Large intestine (tissue), 3 donors: ENCODE data around the gene TGFBR2. TPM values are rescaled to one million over a fixed set of nuclear protein-coding genes. Genes with fewer than 3 reads are reported as not detected.
"Not testable (repeated sequence)": the region's sequence is repeated elsewhere in the genome, so short reads cannot be mapped to it uniquely, and the experiment has no call there.

Experiments used
- DNase-seq, 2 donors: peaks; one replicate each; pipeline versions ENCODE4 v3.0.0 to v3.0.0-alpha.2; 2013
- H3K27ac ChIP-seq: one replicate; pipeline ENCODE4 v1.5.1; 2013; ENCODE audit warnings: low read length
- H3K27me3 ChIP-seq: 2 replicates; pipeline ENCODE4 v1.6.1; 2013; ENCODE audit warnings: low read length; ENCODE audit not compliant: control insufficient read depth, insufficient read depth
- H3K36me3 ChIP-seq: 2 replicates; pipeline ENCODE4 v1.6.1; 2013; ENCODE audit warnings: low read length; ENCODE audit not compliant: control insufficient read depth, insufficient read depth
- H3K4me1 ChIP-seq: one replicate; pipeline ENCODE4 v1.6.1; 2013; ENCODE audit warnings: low read length; ENCODE audit not compliant: control insufficient read depth, insufficient read depth
- H3K4me3 ChIP-seq: one replicate; pipeline ENCODE4 v1.5.1; 2013; ENCODE audit warnings: low read length
- H3K9me3 ChIP-seq: one replicate; pipeline ENCODE4 v1.6.1; 2013; ENCODE audit warnings: mild to moderate bottlenecking, low read depth, low read length, moderate library complexity; ENCODE audit not compliant: control insufficient read depth
- WGBS: methylation state at CpG from one replicate; pipeline ENCODE4 v1.1.5; 2013; ENCODE audit warnings: low lambda C conversion rate; ENCODE audit not compliant: insufficient coverage; 5-methylcytosine and 5-hydroxymethylcytosine counted together
- polyA plus RNA-seq: library from polyadenylated mRNA; unstranded; fragments of 120-200 nt; gene quantifications from one replicate; pipeline ENCODE4 v1.2.1, GENCODE V29; 2013

Gene TGFBR2
- polyA plus RNA-seq, 1 donor, result 62.9 TPM

DNA sequence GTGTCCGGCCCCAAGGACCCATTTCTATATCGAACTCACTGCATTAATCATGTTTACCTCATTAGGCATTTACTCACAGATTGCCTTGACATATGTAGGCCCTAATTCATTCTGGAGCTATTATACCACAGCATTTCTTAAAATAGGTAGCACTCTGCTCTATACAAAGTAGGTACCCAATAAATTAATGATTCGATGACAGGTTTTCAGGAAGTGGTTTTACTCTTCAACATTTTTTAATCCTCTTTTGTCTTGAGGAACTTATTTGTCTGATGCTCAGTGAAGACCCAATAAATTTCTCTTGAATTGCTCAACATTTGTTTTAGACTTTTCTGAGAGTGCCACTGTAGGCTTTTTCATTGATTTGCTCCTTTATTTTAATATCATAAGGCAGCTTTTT lies 12.1 kb downstream of the TGFBR2 start:
- H3K27me3 ChIP-seq, result no peaks in the 10 kb centered on the region
- no peak for DNase-seq
- H3K27ac ChIP-seq, result no peak overlapping the region
- H3K4me3 ChIP-seq, result no peak overlapping the region
- no CpG with 5 or more reads among the region's 3 CpGs for WGBS
- H3K9me3 ChIP-seq, result no peaks in the 10 kb centered on the region
- H3K36me3 ChIP-seq, result peaks cover 3% of the 10 kb centered on the region
- peaks cover 4% of the 10 kb centered on the region for H3K4me1 ChIP-seq

DNA sequence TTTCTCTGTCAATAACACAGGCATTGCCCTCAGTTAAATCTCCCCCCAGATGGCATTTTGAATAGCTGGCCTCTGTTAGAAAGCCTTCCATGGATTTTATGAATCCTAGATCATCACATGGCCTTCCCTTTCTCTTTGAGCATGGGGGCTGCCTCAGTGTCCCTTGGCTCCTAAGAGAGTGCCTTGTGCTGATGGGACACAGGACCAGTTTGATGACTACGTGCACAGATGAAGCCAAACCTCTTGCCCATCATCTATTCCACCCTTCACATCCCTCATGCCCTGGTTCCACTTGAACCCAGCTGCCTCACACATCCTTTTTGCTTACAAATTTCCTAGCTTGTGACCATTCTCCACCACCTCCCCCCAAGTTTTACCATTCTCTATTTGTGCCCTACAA lies 12.9 kb downstream of the TGFBR2 start:
- H3K9me3 ChIP-seq, result no peaks in the 10 kb centered on the region
- no peak for DNase-seq
- no peak overlapping the region for H3K4me3 ChIP-seq
- no CpG with 5 or more reads among the region's 1 CpG for WGBS
- peaks cover 3% of the 10 kb centered on the region for H3K36me3 ChIP-seq
- no peak overlapping the region for H3K27ac ChIP-seq
- peaks cover 4% of the 10 kb centered on the region for H3K4me1 ChIP-seq
- H3K27me3 ChIP-seq, result no peaks in the 10 kb centered on the region

DNA sequence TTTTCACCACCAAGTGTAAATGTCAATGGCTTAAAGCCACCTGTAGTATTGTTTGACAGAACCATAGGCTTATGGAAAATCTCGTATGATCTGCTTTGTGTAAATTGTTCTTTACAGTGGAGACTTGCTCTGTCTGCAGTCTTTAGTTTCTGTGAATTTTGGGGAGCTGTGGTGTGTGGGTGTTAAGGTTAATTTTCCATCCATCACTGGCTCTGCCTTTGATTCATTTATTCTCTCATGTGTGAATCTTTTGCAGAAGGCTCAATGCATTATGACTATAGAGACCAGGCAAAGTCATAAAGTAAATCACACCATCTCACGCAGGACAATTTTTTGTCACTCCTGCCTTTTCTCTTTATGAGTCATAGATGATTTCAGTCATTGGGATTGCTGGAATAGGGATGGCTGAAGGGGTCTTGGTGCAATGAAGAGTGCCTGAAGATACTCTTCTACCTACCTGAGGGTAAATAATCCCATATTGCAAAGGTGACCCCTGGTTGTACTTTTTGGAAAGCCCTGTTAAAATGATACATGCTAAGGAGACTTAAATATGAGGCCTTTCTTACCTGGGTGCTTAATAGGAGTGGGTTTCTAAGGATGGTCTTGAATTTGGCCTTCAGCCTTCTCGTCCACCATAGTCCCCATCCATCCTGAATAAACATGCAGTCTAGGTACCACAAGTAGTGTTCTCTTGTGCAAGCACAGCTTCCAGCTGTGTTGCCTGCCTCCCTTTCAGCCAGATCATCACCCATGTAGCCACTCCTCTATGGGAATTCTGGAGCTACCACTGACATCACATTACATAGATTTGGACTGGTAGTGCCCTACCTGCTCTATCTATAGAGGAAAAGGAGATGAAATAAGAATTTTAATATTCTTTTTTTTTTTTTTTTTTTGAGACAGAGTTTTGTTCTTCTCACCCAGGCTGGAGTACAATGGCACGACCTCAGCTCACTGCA lies 14.3 kb downstream of the TGFBR2 start:
- DNase-seq, result no peak
- no CpG with 5 or more reads among the region's 4 CpGs for WGBS
- no peak overlapping the region for H3K27ac ChIP-seq
- H3K4me3 ChIP-seq, result no peak overlapping the region
- H3K27me3 ChIP-seq, result no peaks in the 10 kb centered on the region
- peaks cover 3% of the 10 kb centered on the region for H3K36me3 ChIP-seq
- H3K4me1 ChIP-seq, result peaks cover 8% of the 10 kb centered on the region
- H3K9me3 ChIP-seq, result no peaks in the 10 kb centered on the region

DNA sequence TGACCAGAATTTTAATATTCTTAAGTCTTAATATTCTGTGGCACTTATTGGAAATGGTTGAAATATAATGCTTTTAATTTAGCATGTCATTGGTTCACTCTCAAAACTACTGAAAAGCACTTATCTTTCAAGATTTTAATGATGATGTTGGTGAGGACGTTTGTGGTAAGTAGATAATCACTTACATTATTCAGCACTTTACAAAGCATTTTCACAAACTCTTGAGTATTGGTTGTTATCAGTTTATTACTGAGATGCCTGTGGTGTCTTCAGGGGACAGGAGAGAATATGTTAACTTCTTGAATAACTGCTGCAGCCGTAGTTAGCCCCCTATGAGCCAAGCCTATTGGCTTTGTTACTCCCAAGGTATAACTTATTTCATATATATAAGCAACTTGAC lies 15.2 kb downstream of the TGFBR2 start:
- Histone ChIP-seq H3K4me3 (no peak overlapping the region), H3K27me3 (no peaks in the 10 kb centered on the region), H3K9me3 (no peaks in the 10 kb centered on the region), H3K27ac (no peak overlapping the region), H3K36me3 (peaks cover 7% of the 10 kb centered on the region), H3K4me1 (peaks cover 9% of the 10 kb centered on the region)
- no CpG with 5 or more reads among the region's 2 CpGs for WGBS
- no peak for DNase-seq

DNA sequence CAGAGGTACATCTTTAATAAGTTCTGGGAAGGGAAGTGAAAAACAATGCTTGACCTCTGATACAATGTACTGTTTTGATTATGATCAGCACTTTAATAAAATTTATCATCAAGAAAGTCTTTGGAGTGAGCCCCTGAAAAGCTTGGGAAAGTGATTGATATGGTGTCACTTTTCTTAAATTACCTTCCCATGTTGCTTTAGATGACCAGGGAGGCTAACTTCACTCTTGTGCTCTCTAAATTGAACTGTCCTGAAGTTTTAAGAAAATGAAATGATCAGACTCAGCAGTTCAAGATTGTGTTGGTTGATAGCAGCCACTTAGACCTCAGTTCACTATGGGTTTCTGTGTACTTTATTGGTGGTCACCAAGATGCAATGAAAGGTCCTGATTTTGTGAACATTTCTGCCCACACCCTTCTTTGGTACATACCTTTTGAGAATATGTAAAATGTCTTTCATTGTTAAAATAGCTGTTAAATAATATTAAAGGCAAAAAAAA lies 15.7 kb downstream of the TGFBR2 start:
- Histone ChIP-seq H3K9me3 (no peaks in the 10 kb centered on the region), H3K4me1 (peaks cover 11% of the 10 kb centered on the region), H3K36me3 (peaks cover 8% of the 10 kb centered on the region), H3K27me3 (no peaks in the 10 kb centered on the region), H3K27ac (no peak overlapping the region), H3K4me3 (no peak overlapping the region)
- no peak for DNase-seq

DNA sequence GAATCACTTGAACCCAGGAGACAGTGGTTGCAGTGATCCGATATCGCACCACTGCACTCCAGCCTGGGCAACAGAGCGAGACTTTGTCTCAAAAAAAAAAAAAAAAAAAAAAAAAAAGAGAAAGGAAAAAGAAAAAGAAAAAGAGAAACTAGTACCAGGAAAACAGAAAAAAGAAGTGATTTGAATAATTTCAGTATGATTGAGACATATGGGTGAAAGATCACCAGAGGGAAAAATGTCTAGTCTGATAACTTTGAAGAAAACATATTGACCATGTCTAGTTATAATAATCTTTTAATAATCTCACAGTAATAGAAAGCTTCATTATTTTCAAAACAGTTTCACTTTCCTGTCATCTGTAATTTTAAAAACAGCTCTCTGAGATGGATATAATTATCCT lies 16.4 kb downstream of the TGFBR2 start:
- no peak overlapping the region for H3K4me3 ChIP-seq
- no peaks in the 10 kb centered on the region for H3K27me3 ChIP-seq
- peaks cover 8% of the 10 kb centered on the region for H3K36me3 ChIP-seq
- no peak for DNase-seq
- H3K9me3 ChIP-seq, result no peaks in the 10 kb centered on the region
- peaks cover 11% of the 10 kb centered on the region for H3K4me1 ChIP-seq
- WGBS, result 100% methylated on average over 2 of the region's 3 CpGs
- no peak overlapping the region for H3K27ac ChIP-seq

DNA sequence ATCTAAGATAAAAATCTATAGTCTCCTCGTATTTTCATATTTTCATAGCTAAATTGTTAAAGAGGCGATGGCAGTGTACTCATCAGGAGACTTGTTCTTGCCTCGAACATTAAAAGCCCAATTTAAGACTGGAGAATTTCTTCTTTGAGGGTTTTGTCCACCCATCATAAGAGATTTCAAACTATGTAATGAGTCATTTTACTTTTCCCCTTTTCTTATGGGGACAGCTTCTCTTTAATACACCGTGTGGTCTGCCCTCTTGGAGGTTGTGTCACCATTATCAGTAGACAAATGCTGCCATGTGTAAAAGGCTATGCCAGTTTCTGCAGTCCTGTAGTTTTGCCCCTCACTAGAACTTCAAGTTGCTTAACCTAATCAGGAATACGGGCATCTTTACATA lies 16.9 kb downstream of the TGFBR2 start:
- no CpG with 5 or more reads among the region's 5 CpGs for WGBS
- Histone ChIP-seq H3K9me3 (no peaks in the 10 kb centered on the region), H3K27me3 (no peaks in the 10 kb centered on the region), H3K4me1 (peaks cover 11% of the 10 kb centered on the region), H3K27ac (no peak overlapping the region), H3K36me3 (peaks cover 8% of the 10 kb centered on the region), H3K4me3 (no peak overlapping the region)
- no peak for DNase-seq

DNA sequence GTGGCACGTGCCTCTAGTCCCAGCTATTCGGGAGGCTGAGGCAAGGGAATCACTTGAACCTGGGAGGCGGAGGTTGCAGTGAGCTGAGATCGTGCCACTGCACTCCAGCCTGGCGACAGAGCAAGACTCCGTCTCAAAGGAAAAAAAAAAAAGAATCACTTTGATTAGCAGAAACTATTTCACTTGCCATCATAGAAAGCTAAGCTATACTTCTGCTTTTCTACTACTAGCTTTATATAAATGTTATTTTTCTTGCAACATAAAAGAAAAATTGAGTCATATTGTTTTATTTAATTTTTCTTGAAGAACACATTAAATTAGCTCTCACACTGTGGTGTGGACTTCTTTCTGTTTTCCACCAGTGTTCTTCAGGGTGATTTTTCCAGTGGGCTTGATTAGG lies 18.1 kb downstream of the TGFBR2 start:
- not testable (repeated sequence) for H3K9me3 ChIP-seq, H3K27me3 ChIP-seq, DNase-seq, H3K4me3 ChIP-seq, H3K27ac ChIP-seq, H3K36me3 ChIP-seq
- no CpG with 5 or more reads among the region's 6 CpGs for WGBS
- peaks cover 11% of the 10 kb centered on the region for H3K4me1 ChIP-seq

DNA sequence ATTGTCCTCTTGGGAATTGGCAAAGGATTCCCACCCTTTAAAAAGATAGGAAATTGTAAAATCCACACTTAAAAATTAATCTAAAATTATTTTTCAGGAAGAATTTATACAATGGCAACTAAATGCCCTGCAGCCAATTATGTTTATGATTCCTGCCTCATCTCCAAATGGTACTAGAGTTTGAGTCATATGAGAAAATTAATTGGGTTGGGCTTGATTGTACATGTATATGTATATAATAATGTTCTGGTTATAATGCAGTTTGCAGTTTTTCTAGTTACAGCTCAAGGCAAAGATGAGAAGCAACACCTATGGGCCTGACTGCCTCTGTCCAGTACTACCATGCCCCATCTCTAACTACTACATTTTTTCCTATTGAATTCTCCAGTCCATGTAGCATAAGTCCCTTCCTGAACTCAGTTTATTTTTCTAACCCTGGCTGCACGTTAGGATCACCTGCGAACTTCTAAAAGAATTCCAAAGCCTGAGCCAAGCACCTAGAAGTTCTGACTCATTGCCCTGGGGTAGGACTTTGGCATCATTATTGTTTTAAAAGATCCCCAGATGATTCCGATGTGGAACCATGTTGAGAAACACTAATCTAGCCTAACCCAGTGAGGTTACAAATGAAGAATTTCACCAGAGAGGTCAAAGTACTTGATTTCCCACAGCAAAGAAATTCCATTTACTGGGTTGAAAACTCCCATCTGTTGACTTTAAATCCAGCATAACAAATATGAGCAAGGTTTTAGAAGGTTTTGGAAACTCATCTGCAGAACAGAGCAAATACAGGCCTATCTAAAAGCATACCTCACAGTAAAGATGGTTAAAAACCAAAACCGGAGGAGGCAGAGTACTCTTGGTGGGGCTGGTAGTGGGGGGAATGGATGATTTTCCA lies 19.4 kb downstream of the TGFBR2 start:
- 58% methylated on average over 2 of the region's 4 CpGs for WGBS
- Histone ChIP-seq H3K9me3 (no peaks in the 10 kb centered on the region), H3K4me1 (peaks cover 11% of the 10 kb centered on the region), H3K27ac (peak overlapping the region; percentile 50), H3K4me3 (no peak overlapping the region), H3K27me3 (no peaks in the 10 kb centered on the region), H3K36me3 (peaks cover 13% of the 10 kb centered on the region)
- DNase-seq, result peak; percentile 76 to 90

DNA sequence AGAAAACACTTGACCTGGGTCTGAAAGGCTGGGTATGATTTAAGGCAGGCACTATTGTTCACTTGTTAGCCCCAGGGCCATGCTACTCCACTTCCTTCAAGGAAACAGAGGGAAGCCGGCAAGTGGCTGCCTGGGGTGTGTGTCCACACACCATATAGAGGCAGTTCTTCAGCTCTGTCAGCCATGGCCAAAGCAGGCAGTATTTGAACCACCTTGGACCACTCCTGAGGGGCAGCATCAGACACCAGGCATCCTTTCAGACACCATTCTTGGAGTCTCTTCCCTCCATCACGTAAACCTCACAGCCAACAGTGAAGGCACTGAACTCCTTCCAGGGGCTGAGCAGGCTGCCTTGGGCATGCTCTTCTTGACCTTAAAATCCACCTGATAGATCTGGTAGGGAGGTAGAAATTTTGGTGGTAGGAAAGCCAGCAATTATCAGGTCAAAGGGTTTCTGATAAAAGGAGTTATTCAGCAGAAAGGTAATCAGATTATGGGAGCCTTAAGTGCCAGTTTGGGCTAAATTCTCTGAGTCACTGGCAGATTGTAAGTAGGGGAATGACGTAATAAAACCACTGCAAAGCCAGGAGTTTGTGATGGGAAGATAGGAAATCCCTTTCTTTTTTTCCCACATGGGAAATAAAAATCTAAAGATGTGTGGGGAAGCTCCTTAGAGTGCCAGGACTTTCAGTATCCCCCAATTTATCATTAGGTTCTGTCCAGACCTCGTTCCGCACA lies 20.2 kb downstream of the TGFBR2 start:
- H3K4me3 ChIP-seq, result no peak overlapping the region
- no peaks in the 10 kb centered on the region for H3K27me3 ChIP-seq
- H3K9me3 ChIP-seq, result no peaks in the 10 kb centered on the region
- WGBS, result no CpG with 5 or more reads among the region's 5 CpGs
- DNase-seq, result peak in 1 of 2 donors; percentile 37
- peaks cover 11% of the 10 kb centered on the region for H3K4me1 ChIP-seq
- peak overlapping the region; percentile 50 for H3K27ac ChIP-seq
- peaks cover 13% of the 10 kb centered on the region for H3K36me3 ChIP-seq
